Dermis blood vessel endothelial cell (primary cell): ENCODE data around the gene VOPP1. TPM values are rescaled to one million over a fixed set of nuclear protein-coding genes. Genes with fewer than 3 reads are reported as not detected.
"Not testable (repeated sequence)": the region's sequence is repeated elsewhere in the genome, so short reads cannot be mapped to it uniquely, and the experiment has no call there.

ENCODE experiments used
- DNase-seq: peaks from one replicate; pipeline ENCODE4 v3.0.0; 2010
- total RNA-seq: library from RNA; depleted of rRNA; stranded (reverse); fragments of >200 nt; gene quantifications from 2 replicates; pipeline ENCODE4 v1.2.3, GENCODE V29; 2014

Gene VOPP1
- total RNA-seq, 1 donor from 2014 or later = 140 TPM

- DNase-seq = no peak
These were observed 86.7 kb downstream of the VOPP1 start for GRCh38 chr7:55485501-55486191.

DNA sequence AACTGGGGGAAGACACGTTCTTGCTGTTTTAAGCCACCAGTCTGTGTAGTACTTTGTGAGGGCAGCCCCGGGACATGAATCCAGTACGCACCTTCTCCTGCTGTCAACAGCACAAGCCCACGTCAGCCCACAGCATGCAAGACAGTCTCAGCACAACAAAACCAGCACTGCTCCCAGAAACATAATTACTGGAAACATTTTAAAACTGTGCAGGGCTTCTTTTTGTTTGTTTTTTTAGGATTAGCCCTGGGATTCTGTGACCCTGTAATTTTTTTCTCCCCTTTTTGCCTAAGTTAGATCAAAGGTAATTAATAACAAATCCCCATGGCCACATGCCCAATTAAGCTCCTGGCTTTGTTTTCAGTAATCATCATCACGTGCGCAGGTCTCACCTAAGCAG, 87.5 kb downstream of the VOPP1 start:
- no peak for DNase-seq

DNA sequence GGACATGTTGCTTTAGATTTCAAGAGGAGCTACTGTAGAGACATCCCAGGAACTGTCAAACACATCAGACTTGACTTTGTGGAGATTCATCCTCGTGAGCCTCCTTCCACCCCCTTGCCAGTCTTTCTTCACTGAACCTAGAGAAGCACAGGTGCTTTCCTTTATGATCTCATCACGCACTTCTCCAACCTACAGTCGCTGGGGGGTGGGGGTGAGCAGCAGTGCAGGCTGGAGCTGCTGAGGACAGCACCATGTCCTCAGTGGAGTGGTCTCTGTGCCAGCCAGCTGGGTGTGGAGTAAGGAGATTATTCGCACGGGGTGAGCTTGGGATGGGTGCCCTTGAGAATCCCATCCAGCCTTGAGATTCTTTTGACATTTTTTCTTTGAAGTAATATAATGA, 88.1 kb downstream of the VOPP1 start:
- DNase-seq = no peak

DNA sequence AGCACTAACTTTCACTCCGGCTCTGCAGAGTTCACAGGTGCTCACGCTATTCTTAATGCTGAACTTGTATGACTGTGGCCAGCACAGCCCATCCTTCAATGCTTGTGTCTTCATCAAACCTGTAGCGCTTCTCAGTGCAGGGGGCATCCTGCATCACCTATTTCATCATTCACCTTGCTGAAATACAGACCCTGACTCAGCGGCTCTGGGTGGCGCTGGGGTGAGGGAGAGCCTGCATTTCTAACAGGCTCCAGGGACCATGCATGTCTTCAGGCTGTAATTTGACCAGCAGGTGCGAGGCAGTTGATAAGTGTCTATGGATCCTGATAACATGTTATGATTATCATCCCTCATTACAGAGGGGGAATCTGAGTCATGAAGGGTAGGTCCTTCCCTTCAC, 89.3 kb downstream of the VOPP1 start:
- DNase-seq = no peak

DNA sequence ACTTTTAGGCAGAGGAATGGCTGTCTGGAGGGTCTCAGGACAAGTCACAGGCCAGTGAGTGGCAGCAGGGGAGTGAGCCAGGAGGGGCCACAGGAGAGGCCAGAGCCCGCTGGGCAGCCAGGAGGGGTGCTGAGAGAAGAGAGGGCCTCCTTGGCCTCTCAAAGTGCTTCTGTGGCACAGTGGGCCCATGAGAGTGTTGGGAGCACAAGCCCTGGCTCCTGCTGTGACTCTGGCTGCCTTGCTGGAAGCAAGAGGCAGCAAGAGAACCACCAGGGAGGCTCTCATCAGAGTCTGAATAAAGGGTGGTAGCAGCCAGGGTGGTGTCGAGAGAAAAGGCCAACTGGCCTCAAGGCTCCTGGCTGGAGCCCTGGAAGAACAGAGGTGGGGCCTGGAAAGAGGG, 91.1 kb downstream of the VOPP1 start:
- no peak for DNase-seq

GRCh38 chr7:55478700-55479099, 93.6 kb downstream of the VOPP1 start:
- no peak for DNase-seq

- DNase-seq = no peak
These were observed 94.4 kb downstream of the VOPP1 start for GRCh38 chr7:55477781-55478374.

DNA sequence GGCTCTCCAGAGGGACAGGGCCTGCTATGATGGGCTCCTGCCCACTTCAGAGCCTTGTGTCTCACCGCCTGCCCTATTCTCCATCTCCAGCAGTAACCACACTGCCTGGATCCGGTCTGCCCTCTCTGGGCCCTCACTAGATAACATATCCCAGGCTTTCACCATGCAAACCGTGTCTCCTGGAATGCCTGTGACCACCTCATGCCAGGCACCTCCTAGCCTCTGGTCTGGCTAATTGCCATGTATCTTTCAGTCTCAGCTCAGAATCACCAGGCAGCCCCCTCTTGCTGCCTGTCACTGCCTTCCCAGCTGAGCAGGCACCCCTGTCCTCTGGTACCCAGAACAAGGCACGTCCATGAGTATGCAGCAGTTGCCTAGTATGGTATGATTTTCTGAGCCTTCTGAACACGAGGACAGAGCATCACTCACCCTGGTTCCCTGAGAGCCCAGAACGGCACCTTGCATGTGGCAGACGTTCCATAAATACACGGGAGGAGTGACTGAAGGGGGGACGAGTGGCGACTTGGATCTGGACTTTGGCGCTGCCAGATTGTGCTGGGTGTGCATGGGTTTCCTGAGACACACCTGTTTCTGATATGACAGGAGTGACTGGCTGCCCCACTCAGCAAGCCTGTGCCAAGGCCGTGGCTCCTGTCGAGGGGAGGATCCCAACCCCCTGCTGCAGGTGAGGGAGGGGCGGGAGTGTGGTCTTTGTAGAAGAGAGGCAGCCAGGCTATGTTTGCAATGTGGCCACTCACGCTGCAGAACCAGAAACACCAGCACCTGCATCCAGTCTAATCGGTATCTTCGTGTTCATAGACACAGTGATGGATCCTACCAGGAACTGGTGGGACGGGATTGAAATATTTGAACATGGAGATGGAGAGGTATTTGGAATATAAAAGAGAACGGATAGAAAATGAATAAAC, 95.2 kb downstream of the VOPP1 start:
- DNase-seq = no peak

DNA sequence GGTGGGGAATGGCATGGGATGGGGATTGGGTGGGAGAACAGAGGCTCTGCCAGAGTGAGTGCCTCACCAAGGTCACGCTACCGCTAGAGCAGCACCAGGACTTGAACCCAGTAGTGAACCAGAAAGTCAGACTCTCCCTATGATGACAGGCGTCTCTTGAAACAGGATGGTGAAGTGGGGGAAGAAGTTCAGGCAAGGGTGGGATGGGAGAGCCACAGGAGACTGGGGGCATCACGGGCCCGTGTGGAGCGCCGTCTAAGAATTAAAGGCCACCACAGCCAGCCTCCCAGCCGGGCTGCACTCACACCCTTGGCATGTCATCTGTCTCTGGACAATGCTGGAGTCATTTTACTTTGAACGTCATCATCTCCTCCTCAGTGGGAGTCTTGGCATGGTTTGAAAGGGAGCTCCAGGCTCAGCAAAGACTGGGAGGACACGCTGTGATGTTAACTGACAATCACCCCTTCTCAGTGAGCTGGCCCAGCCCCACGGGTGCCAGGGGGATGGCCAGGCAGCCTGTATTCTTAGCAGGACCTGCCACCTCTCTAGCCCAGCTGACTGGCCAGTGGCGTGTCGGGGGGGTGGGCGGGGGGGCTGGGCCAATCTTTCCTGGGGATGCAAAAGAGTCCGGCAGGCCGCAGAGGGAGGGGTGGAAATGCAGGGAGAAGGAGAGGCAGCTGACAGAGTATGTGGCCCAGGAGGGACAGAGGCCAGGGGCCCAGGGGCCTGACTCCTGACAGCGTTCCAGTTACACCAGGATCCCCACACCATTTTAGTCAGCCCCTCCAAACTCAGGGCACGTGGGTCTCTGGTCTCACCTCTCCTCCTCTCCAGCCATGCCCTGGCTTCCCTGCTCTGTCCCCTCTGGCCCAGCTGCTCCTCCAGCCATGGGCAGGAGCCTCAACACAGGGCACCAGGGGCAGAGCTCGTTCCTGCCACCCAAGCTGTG, 96.2 kb downstream of the VOPP1 start:
- DNase-seq = no peak

GRCh38 chr7:55474944-55475854, 97.1 kb downstream of the VOPP1 start:
- no peak for DNase-seq

- no peak for DNase-seq
These were observed 98.4 kb downstream of the VOPP1 start for GRCh38 chr7:55473932-55474331.

DNA sequence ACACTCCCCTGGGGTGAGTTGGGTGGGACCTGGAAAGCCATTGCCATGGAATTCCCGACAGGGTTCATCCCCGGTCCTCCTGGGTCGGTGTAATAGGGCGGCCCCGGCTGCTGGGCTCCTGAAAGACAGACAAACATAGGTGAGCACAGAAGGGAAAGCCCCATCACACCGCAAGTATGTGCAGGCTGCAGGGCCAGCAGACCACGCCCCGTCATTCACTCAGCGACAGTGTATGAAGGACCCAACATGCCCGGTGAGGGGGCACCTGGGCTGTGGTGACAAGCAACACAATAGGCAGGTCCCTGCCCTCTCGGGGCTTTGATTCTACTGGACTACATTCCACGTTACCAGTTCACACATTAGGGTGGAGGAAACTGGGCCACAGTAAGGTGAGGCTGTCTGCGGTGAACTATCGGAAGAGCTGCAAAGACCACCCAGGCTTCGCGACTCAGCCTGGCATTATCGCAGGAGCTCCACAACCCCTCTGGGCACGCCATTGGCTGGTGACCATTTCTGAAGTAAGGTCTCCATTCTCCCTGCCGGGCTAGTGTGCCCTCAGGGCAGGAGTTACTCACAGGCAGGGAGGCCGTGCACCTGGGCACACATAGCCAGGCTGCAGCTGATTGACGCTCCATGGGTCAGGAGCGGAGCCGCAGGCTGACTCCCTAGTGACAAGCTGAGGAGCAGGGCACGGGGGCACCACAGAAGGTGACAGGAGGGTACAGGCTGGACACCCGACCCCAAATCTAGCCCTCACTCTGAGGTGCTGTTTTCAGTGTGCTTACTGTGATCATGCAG, 99.2 kb downstream of the VOPP1 start:
- DNase-seq = no peak

GRCh38 chr7:55472406-55472805, 99.9 kb downstream of the VOPP1 start:
- not testable (repeated sequence) for DNase-seq

DNA sequence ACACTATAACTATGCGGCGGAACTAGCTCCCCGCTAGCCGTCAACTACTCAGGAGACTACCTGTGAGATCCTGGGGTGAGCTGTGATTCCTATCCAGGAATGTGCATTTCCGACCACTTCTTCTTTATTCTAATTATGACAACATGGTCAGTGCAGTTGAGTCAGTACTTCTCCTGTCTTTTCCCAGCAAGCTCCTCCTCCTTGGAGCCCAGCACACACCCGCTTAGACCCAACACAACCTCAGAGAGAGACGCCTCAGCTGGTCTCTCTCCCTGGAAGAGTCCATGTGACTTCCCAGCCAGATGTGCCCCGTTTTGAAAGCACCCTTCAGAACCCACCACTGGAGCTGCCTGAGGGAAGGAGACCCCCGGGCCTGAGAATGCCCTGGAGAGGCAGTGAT, 100.7 kb downstream of the VOPP1 start:
- DNase-seq = not testable (repeated sequence)

DNA sequence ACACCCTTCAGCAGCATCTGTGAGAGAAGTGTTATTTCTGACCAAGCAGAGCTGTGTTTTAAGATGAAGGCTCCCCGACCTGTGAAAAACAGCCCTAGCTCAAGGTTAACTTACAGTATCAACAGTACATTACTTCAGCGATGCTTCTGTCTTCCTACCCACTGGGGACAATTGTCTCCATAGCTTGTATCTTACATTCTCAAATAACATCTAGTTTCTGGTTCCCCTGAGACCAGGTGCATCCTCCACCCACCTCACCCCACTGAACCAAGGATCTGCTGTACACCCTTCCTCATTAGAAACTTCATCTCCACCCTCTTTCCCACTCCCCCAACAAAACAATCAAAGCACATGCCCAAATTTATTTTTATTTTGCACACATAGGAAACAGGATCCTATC, 102.0 kb downstream of the VOPP1 start:
- no peak for DNase-seq

GRCh38 chr7:55469721-55470120, 102.6 kb downstream of the VOPP1 start:
- DNase-seq = no peak

DNA sequence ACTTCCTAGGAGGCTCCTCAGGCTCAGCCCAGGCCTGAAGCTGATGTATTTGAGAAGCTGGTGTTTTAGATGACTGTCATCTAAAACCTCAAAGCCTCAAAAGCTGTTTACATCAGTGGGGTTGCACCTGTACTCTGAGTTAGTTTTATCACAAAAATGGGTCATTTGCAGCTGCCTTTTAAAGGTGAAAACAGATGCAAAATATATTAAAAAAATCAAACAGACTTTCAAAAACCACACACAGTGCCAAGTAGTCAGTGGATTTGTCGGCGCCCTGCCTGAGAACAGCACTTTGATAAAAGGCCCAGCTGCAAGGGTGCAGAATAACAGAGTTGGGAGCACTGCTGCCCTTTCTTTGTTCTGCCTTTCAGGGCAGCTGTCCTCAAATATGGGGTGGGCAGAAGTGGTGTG, 103.0 kb downstream of the VOPP1 start:
- no peak for DNase-seq

- no peak for DNase-seq
These were observed 103.8 kb downstream of the VOPP1 start for GRCh38 chr7:55468495-55468894.

DNA sequence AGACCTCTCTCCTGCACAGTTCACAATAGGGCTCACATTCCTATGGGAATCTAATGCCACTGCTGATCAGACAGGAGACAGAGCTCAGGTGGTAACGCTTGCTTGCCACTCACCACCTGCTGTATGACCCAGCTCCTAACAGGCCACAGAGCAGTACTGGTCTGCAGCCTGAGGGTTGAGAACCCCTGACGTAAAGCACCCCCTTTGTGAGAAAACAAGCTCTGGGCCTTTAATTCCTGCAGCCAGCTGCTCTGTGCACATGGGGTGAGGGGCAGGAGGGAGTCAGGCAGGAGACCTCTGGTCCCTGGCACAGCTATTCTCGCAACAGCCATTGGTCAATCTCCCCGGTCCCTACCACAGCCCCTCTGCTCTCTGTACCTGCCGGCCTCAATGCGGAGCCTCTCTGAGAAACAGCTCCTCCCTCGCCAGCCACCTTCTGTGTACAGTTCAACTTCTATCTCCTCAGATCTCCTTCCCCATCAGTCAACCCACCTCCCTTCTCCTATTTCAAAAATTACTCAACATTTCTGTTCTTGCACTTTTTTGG, 105.2 kb downstream of the VOPP1 start:
- no peak for DNase-seq

DNA sequence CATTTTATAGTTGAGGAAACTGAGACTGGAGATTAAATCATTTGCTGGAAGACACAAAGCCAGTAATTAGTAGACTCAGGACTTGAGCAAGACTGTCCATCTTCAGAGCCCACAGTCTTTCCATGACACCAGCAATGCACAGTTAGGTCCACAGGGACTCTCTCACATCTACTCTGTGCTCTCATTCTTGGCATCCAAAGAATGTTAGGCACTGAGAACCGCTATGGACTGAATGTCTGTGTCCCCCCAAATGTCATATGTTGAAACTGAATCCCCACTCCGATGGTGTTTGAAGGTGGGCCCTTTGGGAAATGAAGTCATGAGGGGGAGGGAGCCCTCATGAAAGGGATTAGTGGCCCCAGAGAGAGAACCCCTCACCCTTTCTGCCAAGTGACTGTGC, 106.6 kb downstream of the VOPP1 start:
- DNase-seq = no peak
